IMR-90 (cell line): ENCODE results near the gene HOXA13. TPM values are rescaled to one million over a fixed set of nuclear protein-coding genes. Genes with fewer than 3 reads are reported as not detected.

ENCODE experiments used
- ATAC-seq: fragments of 200-7000 bp; cut with Tn5 transposase; 2 replicates; pipeline ENCODE4 v1.9.1; 2020; ENCODE audit warnings: low read depth, mild to moderate bottlenecking, moderate library complexity
- BruUV-seq: library from RNA; stranded (reverse); fragments of 400-500 nt; replicated peaks from 2 replicates; lab custom pipeline; 2021; lab: Mats Ljungman, UMichigan
- CTCF ChIA-PET: fragments of 300-600 bp; formaldehyde crosslinking; extraction: SDS; loops from one replicate; lab custom pipeline; 2021; ENCODE audit warnings: antibody characterized with exemption; lab: Yijun Ruan, JAX
- POLR2A ChIA-PET: fragments of 300-600 bp; sonication (Branson Sonifier 250); formaldehyde crosslinking; loops from one replicate; lab custom pipeline; 2022; ENCODE audit warnings: antibody characterized with exemption; ENCODE audit not compliant: unreplicated experiment; lab: Charles Lee
- DNase-seq: peaks from one replicate; pipeline ENCODE4 v3.0.0; 2013
- H2AFZ ChIP-seq: replicated peaks from 2 replicates; pipeline ENCODE3; 2013; ENCODE audit warnings: low read length, mild to moderate bottlenecking; ENCODE audit not compliant: poor library complexity
- H2AK5ac ChIP-seq: 2 replicates; pipeline ENCODE4 v1.6.1; 2013; ENCODE audit warnings: low read depth, low read length, inconsistent platforms
- H2AK9ac ChIP-seq: replicated peaks from 2 replicates; pipeline ENCODE3; 2013; ENCODE audit warnings: mild to moderate bottlenecking, low read depth, low read length, moderate library complexity; ENCODE audit not compliant: poor library complexity
- H2BK120ac ChIP-seq: 2 replicates; pipeline ENCODE4 v1.6.1; 2013; ENCODE audit warnings: low read depth, low read length, inconsistent platforms
- H2BK15ac ChIP-seq: 3 replicates; pipeline ENCODE4 v1.6.1; 2013; ENCODE audit warnings: low read depth, low read length, inconsistent platforms
- H2BK20ac ChIP-seq: 2 replicates; pipeline ENCODE4 v1.6.1; 2013; ENCODE audit warnings: low read depth, mild to moderate bottlenecking, inconsistent platforms, low read length, moderate library complexity
- H2BK5ac ChIP-seq: 2 replicates; pipeline ENCODE4 v1.6.1; 2013; ENCODE audit warnings: mild to moderate bottlenecking, low read depth, low read length, inconsistent platforms; ENCODE audit not compliant: poor library complexity, severe bottlenecking
- H3K14ac ChIP-seq: replicated peaks from 2 replicates; pipeline ENCODE4 v1.6.1; 2013; ENCODE audit warnings: low read depth, low read length, inconsistent platforms
- H3K18ac ChIP-seq: 2 replicates; pipeline ENCODE4 v1.6.1; 2013; ENCODE audit warnings: low read depth, low read length, control low read depth
- H3K23ac ChIP-seq: 2 replicates; pipeline ENCODE4 v1.6.1; 2013; ENCODE audit warnings: low read depth, low read length, inconsistent platforms
- H3K27ac ChIP-seq: 2 replicates; pipeline ENCODE4 v1.5.1; 2013; ENCODE audit warnings: mild to moderate bottlenecking, control low read depth, low read length; ENCODE audit not compliant: insufficient read depth
- H3K27me3 ChIP-seq: 2 replicates; pipeline ENCODE4 v1.6.1; 2013; ENCODE audit warnings: low read length; ENCODE audit not compliant: control insufficient read depth, insufficient read depth
- H3K36me3 ChIP-seq: 2 replicates; pipeline ENCODE4 v1.6.1; 2013; ENCODE audit warnings: low read length, mixed read lengths; ENCODE audit not compliant: control insufficient read depth, insufficient read depth
- H3K4ac ChIP-seq: 2 replicates; pipeline ENCODE4 v1.6.1; 2013; ENCODE audit warnings: low read depth, low read length, inconsistent platforms
- H3K4me1 ChIP-seq: 2 replicates; pipeline ENCODE4 v1.6.1; 2013; ENCODE audit warnings: low read length, mixed read lengths; ENCODE audit not compliant: control insufficient read depth, insufficient read depth
- H3K4me2 ChIP-seq: 2 replicates; pipeline ENCODE4 v1.6.1; 2013; ENCODE audit warnings: low read depth, mild to moderate bottlenecking, control low read depth, low read length, moderate library complexity
- H3K4me3 ChIP-seq: 2 replicates; pipeline ENCODE4 v1.5.1; 2013; ENCODE audit warnings: low read depth, mild to moderate bottlenecking, control low read depth, low read length, moderate library complexity; ENCODE audit not compliant: insufficient read depth
- H3K56ac ChIP-seq: 2 replicates; pipeline ENCODE4 v1.6.1; 2013; ENCODE audit warnings: low read length, inconsistent platforms; ENCODE audit not compliant: insufficient read depth; ENCODE audit errors: extremely low read depth
- H3K79me1 ChIP-seq, 2 experiments: 2 replicates each; pipeline ENCODE4 v1.6.1; 2013; ENCODE audit warnings: low read length in 2 of 2, inconsistent platforms in 1 of 2, low read depth in 1 of 2
- H3K9ac ChIP-seq: 2 replicates; pipeline ENCODE4 v1.6.1; 2013; ENCODE audit warnings: low read depth, low read length, control low read depth
- H3K9me1 ChIP-seq: 2 replicates; pipeline ENCODE4 v1.6.1; 2013; ENCODE audit warnings: low read length, inconsistent platforms; ENCODE audit not compliant: insufficient read depth
- H3K9me3 ChIP-seq: 2 replicates; pipeline ENCODE4 v1.6.1; 2013; ENCODE audit warnings: low read length; ENCODE audit not compliant: control insufficient read depth, insufficient read depth
- H4K20me1 ChIP-seq: 2 replicates; pipeline ENCODE4 v1.6.1; 2013; ENCODE audit warnings: low read length, inconsistent platforms; ENCODE audit not compliant: insufficient read depth
- H4K5ac ChIP-seq: 2 replicates; pipeline ENCODE4 v1.6.1; 2013; ENCODE audit warnings: mild to moderate bottlenecking, low read depth, low read length, control low read depth
- H4K8ac ChIP-seq, 2 experiments: 2 replicates each; pipeline ENCODE4 v1.6.1; 2013; ENCODE audit warnings: low read depth in 2 of 2, low read length in 2 of 2, control low read depth in 1 of 2, inconsistent platforms in 1 of 2
- H4K91ac ChIP-seq: 2 replicates; pipeline ENCODE4 v1.6.1; 2013; ENCODE audit warnings: low read depth, low read length, inconsistent platforms; ENCODE audit not compliant: insufficient read depth
- BHLHE40 ChIP-seq: fragments of 150-350 bp; IDR thresholded peaks from 2 replicates; pipeline ENCODE4 v1.6.1; 2016; ENCODE audit warnings: mild to moderate bottlenecking, low read depth, low read length
- CEBPB ChIP-seq: IDR thresholded peaks from 2 replicates; pipeline ENCODE4 v1.6.1; 2012; ENCODE audit warnings: low read depth, low read length, improper control_type of control experiment
- CHD1 ChIP-seq: IDR thresholded peaks from 2 replicates; pipeline ENCODE4 v1.6.1; 2012; ENCODE audit warnings: low read depth, low read length, improper control_type of control experiment
- FOS ChIP-seq: fragments of 150-350 bp; IDR thresholded peaks from 2 replicates; pipeline ENCODE4 v1.6.1; 2016; ENCODE audit warnings: low read depth, low read length
- MAFK ChIP-seq: IDR thresholded peaks from 2 replicates; pipeline ENCODE4 v1.6.1; 2012; ENCODE audit warnings: low read depth, low read length, improper control_type of control experiment
- NFE2L2 ChIP-seq: fragments of 150-350 bp; IDR thresholded peaks from 2 replicates; pipeline ENCODE4 v1.6.1; 2016; ENCODE audit warnings: low read depth, mild to moderate bottlenecking, low read length
- POLR2A ChIP-seq: IDR thresholded peaks from 2 replicates; pipeline ENCODE4 v1.6.1; 2012; ENCODE audit warnings: mild to moderate bottlenecking, low read depth, low read length
- RAD21 ChIP-seq: IDR thresholded peaks from 2 replicates; pipeline ENCODE4 v1.6.1; 2012; ENCODE audit warnings: low read length, improper control_type of control experiment
- RCOR1 ChIP-seq: IDR thresholded peaks from 2 replicates; pipeline ENCODE4 v1.6.1; 2012; ENCODE audit warnings: mild to moderate bottlenecking, low read length, improper control_type of control experiment; ENCODE audit not compliant: insufficient replicate concordance
- RFX5 ChIP-seq: IDR thresholded peaks from 2 replicates; pipeline ENCODE4 v1.8.0; 2012; ENCODE audit warnings: low read depth, mild to moderate bottlenecking, low read length, moderate library complexity
- SMC3 ChIP-seq: fragments of 150-350 bp; IDR thresholded peaks from 2 replicates; pipeline ENCODE4 v1.6.1; 2016; ENCODE audit warnings: low read depth, mild to moderate bottlenecking, antibody characterized with exemption, low read length, moderate library complexity
- WGBS, 2 experiments: methylation state at CpG; one replicate each; pipeline versions ENCODE4 v1.1.5 to v1.1.7; 2013; ENCODE audit warnings: missing lambda C conversion rate in 2 of 2; ENCODE audit not compliant: insufficient read length in 1 of 2; ENCODE audit errors: extremely low coverage in 2 of 2; 5-methylcytosine and 5-hydroxymethylcytosine counted together
- dilution Hi-C: fragments of 300-500 bp; cut with HindIII; formaldehyde crosslinking; loops from one replicate; pipeline ENCODE4 v1.14.3; 2018; ENCODE audit warnings: low sequenced_read_pairs; ENCODE audit not compliant: unreplicated experiment
- in situ Hi-C: fragments of 300-500 bp; cut with MboI; formaldehyde crosslinking; loops from 3 replicates; pipeline ENCODE4 v1.14.3; 2019; ENCODE audit warnings: low sequenced_read_pairs, inconsistent platforms, mixed read lengths
- intact Hi-C: fragments of 100-400 bp; cut with micrococcal nuclease; formaldehyde crosslinking; loops from 2 replicates; pipeline ENCODE4 v1.10.0; 2022
- polyA plus RNA-seq, 3 experiments: library from polyadenylated mRNA; depleted of rRNA; stranded (reverse); fragments of >200 nt; gene quantifications; 2 replicates each; pipeline ENCODE4 v1.2.3, GENCODE V29; 2012; ENCODE audit warnings: low replicate concordance in 1 of 3
- total RNA-seq: library from RNA; depleted of rRNA; stranded (reverse); fragments of >200 nt; gene quantifications from 2 replicates; pipeline ENCODE4 v1.2.3, GENCODE V29; 2012
- TF ChIP-seq, protein P1 (sequence below): conservative IDR thresholded peaks from 2 replicates; pipeline ENCODE4 v1.5.1; 2012; ENCODE audit warnings: mild to moderate bottlenecking, low read depth, low read length, improper control_type of control experiment
- TF ChIP-seq, protein P2 (sequence below): fragments of 150-350 bp; IDR thresholded peaks from 2 replicates; pipeline ENCODE4 v1.6.1; 2017; ENCODE audit warnings: mild to moderate bottlenecking, antibody characterized with exemption, low read length, low read depth
- TF ChIP-seq, protein P3 (sequence below): fragments of 150-350 bp; IDR thresholded peaks from 2 replicates; pipeline ENCODE4 v1.6.1; 2016; ENCODE audit warnings: low read depth, mild to moderate bottlenecking, low read length, moderate library complexity, borderline replicate concordance

The HOXA13 gene
- total and polyA plus RNA-seq, 2 of the 4 experiments (the other 2 are of a cell fraction): not detected

DNA sequence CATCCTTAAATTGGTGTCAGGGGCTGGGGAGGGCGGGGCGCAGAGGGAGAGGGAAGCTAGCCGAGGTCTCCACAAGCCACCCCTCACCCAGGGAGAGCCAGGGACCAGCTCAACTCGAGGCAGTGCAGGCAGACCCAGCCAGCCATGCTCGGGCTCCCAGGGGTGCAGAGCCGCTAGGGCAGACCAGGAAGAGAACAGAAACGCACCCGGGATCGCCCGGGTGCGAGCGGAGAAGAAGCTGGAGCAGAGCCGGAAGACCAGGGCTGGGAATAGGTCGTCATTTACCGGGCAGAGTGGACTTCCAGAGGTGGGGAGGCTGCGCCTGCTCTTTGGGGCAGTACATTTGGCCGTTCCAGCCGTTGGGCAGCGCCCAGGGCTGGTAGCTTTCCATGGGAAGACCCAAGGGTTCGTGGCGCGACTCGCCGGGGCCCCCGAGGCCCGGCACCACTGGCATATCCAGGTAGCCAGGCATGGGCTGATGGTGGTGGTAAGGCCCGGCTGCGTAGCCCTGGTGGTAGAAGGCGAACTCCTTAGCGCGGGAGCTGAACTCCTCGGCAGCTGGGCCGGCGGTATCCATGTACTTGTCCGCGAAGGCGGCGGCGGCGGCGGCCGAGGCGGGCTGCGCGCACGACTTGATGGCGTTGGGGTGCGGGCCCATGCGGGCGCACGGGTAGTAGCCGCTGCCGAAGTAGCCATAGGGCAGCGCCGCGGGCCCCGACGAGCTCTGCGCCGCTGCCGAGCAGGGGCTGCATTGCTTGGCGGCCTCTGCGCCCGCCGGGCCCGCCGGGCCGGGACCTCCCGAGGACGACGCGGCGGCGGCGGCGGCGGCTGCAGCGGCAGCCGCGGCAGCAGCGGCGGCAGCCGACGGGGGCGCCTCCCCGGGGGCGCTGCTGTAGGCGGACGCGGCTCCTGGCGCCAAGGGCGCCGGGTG, 755 bp downstream of the HOXA13 start:
- Histone ChIP-seq H2BK20ac (no peak overlapping the region), H2AK5ac (no peak overlapping the region), H3K36me3 (no peaks in the 10 kb centered on the region), H4K91ac (no peak overlapping the region), H3K4me3 (no peak overlapping the region), H2BK120ac (no peak overlapping the region), H2BK5ac (no peak overlapping the region), H4K5ac (no peak overlapping the region), H3K4me1 (no peaks in the 10 kb centered on the region), H3K9me1 (0 out of 2 replicates have a peak, but pooled peaks cover 5% of the 10 kb centered on the region), H4K20me1 (peaks cover 12% of the 10 kb centered on the region), H3K23ac (no peak overlapping the region), H3K27me3 (peaks cover 86% of the 10 kb centered on the region), H3K9ac (no peak overlapping the region), H3K14ac (no peak overlapping the region), H2BK15ac (no peak overlapping the region), H3K27ac (no peak overlapping the region), H3K18ac (no peak overlapping the region), H2AK9ac (no peak overlapping the region), H4K8ac (no peak overlapping the region), H2AFZ (peak overlapping the region; percentile 13), H3K4me2 (no peak overlapping the region), H3K4ac (no peak overlapping the region), H3K79me1 (no peaks in the 10 kb centered on the region), H3K9me3 (peaks cover 5% of the 10 kb centered on the region; the same call in 1 of the 2 replicates), H3K56ac (no peak overlapping the region)
- 4% methylated on average over 38 of the region's 93 CpGs; no CpG with 5 or more reads in 1 of the 2 experiments for WGBS, 2 experiments
- BruUV-seq: no TSS peak
- in situ Hi-C loops (loop anchor here (5.0 to 10.0 kb wide), 2 partner anchors 723 to 876 kb away; no protein-coding TSS in a partner anchor), intact Hi-C loops (loop anchor here (5.0 to 10.0 kb wide), 7 partner anchors 463 to 1906 kb away; partner anchors contain the start of genes HIBADH and TAX1BP1), dilution Hi-C loops (no loop called here)
- ChIA-PET POLR2A (no interaction called here), CTCF (interaction anchor here (1.0 kb wide), 1 partner anchor 403 kb away, joined by 3 read pairs; no protein-coding TSS in a partner anchor)
- ATAC-seq (peak; percentile 25; the same call in 1 of the 2 replicates), DNase-seq (no peak)
- TF ChIP-seq POLR2A (no peak), SMC3 (no peak), NFE2L2 (no peak), RAD21 (no peak), CEBPB (no peak), MAFK (no peak), FOS (no peak), RFX5 (no peak), CHD1 (no peak), RCOR1 (no peak), BHLHE40 (no peak)
- TF ChIP-seq, protein P1, sequence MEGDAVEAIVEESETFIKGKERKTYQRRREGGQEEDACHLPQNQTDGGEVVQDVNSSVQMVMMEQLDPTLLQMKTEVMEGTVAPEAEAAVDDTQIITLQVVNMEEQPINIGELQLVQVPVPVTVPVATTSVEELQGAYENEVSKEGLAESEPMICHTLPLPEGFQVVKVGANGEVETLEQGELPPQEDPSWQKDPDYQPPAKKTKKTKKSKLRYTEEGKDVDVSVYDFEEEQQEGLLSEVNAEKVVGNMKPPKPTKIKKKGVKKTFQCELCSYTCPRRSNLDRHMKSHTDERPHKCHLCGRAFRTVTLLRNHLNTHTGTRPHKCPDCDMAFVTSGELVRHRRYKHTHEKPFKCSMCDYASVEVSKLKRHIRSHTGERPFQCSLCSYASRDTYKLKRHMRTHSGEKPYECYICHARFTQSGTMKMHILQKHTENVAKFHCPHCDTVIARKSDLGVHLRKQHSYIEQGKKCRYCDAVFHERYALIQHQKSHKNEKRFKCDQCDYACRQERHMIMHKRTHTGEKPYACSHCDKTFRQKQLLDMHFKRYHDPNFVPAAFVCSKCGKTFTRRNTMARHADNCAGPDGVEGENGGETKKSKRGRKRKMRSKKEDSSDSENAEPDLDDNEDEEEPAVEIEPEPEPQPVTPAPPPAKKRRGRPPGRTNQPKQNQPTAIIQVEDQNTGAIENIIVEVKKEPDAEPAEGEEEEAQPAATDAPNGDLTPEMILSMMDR: no peak
- TF ChIP-seq, protein P2, sequence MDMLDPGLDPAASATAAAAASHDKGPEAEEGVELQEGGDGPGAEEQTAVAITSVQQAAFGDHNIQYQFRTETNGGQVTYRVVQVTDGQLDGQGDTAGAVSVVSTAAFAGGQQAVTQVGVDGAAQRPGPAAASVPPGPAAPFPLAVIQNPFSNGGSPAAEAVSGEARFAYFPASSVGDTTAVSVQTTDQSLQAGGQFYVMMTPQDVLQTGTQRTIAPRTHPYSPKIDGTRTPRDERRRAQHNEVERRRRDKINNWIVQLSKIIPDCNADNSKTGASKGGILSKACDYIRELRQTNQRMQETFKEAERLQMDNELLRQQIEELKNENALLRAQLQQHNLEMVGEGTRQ: no peak
- TF ChIP-seq, protein P3, sequence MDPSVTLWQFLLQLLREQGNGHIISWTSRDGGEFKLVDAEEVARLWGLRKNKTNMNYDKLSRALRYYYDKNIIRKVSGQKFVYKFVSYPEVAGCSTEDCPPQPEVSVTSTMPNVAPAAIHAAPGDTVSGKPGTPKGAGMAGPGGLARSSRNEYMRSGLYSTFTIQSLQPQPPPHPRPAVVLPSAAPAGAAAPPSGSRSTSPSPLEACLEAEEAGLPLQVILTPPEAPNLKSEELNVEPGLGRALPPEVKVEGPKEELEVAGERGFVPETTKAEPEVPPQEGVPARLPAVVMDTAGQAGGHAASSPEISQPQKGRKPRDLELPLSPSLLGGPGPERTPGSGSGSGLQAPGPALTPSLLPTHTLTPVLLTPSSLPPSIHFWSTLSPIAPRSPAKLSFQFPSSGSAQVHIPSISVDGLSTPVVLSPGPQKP: no peak
